NCI-H82 treated with DMSO at 0.1 percent for 48 hours (cell line): ENCODE data around the gene INPP5J.
"Not testable (repeated sequence)": the region's sequence is repeated elsewhere in the genome, so short reads cannot be mapped to it uniquely, and the experiment has no call there.

ENCODE experiments used
- DNase-seq: peaks from one replicate; lab custom pipeline; 2025; ENCODE audit not compliant: unreplicated experiment; lab: John Stamatoyannopoulos, UW

Gene INPP5J, protein sequence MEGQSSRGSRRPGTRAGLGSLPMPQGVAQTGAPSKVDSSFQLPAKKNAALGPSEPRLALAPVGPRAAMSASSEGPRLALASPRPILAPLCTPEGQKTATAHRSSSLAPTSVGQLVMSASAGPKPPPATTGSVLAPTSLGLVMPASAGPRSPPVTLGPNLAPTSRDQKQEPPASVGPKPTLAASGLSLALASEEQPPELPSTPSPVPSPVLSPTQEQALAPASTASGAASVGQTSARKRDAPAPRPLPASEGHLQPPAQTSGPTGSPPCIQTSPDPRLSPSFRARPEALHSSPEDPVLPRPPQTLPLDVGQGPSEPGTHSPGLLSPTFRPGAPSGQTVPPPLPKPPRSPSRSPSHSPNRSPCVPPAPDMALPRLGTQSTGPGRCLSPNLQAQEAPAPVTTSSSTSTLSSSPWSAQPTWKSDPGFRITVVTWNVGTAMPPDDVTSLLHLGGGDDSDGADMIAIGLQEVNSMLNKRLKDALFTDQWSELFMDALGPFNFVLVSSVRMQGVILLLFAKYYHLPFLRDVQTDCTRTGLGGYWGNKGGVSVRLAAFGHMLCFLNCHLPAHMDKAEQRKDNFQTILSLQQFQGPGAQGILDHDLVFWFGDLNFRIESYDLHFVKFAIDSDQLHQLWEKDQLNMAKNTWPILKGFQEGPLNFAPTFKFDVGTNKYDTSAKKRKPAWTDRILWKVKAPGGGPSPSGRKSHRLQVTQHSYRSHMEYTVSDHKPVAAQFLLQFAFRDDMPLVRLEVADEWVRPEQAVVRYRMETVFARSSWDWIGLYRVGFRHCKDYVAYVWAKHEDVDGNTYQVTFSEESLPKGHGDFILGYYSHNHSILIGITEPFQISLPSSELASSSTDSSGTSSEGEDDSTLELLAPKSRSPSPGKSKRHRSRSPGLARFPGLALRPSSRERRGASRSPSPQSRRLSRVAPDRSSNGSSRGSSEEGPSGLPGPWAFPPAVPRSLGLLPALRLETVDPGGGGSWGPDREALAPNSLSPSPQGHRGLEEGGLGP

DNA sequence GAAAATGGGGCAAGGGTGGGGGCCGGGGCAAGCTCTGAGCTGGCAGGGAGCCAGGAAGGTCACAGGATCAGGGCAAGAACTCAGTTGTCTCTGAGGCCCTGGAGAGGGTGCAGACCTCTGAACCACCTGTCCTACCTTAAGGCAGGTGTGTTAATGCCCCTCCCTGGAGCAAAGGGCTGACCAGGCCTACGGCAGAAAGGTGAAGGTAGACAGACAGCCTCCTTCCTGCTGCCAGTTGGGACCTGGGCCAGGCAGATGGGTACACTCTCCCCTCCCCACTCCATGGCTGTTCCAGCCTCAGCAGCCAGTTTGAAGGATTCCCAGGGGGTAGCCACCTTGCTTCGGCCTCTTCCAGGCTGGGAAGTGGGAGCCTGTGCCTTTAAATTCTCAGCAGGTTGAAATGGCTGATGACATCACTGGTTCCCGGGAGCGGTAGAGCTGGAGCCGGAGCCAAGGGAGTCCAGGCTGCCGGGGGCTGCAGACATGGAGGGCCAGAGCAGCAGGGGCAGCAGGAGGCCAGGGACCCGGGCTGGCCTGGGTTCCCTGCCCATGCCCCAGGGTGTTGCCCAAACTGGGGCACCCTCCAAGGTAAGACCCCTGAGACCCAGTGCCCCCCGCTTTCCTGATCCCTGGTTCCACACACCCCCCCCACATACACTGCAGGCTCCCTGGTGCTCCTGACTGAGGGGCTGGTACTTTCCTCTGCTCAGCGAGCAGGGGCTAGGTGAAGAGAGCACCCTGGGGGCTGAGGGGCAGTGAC is at the start of gene INPP5J:
Gene INPP5J, plus strand, starts transcription at position 435 of the 760 bp plus-strand sequence. Its CDS starts 49 bp downstream, at position 484.
- no peak for DNase-seq

DNA sequence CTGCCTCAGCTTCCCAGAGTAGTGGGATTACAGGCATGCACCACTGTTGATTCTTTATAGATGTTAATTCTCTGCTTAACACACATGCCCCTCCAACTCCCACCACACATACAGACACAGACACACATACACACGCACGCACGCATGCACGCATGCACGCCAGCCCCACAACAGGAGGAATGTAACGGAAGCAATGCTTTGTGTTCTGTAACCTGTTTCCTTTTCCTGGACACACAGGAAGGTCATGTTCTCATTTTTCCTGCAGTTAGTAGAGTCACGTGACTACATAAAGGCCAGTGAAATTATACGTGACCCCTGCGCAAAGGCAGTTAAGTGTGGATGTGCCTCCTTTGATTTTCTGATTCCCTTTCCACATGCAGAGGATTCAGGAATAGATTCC is 49.6 kb upstream of the INPP5J start:
- DNase-seq = not testable (repeated sequence)

DNA sequence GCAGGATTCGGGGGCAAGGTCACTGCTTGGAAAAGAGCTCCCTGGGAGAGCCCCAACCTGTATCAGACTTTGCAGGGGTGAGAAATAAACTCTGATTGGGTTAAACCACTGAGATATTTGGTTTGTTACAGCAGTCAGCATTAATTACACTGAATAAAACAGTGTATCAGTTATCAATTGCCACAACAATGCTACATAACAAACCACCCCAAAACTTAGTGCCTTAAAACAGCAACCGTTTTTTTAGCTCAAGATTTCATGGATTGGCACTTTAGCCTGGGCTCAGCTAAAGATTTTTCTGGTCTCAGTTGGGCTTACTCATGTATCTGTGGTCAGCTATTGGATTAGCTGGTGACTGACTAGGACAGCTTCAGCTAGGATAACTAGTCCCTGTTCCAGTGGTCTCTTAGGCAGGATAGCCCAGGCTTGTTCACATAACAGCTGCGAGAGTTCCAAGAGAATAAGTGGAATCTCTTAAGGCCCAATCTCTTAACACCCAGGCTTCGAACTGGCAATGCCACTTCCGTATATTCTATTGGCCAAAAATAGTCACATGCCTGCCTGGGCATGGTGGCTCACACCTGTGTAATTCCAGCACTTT is 49.1 kb upstream of the INPP5J start:
- DNase-seq = not testable (repeated sequence)

DNA sequence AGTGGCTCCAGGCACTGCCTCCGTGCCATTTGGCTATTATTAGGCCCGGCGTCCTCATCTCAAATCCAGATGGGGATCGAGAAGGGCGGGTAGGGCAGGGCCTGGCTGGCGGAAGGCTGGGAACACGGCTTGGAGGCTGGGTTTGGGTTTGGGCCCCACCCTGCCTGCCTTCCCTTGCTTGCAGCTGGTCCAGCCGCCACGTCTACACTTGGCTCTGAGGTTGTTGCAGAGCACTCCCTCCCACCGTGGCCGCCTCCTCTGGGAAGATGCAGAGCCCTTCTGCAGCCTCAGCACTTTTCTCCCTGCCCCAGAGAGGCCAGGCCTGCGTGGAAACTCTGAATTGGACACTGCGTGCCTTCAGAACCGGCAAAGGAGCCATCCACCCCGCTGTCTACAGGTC is 46.8 kb upstream of the INPP5J start:
- DNase-seq = no peak

DNA sequence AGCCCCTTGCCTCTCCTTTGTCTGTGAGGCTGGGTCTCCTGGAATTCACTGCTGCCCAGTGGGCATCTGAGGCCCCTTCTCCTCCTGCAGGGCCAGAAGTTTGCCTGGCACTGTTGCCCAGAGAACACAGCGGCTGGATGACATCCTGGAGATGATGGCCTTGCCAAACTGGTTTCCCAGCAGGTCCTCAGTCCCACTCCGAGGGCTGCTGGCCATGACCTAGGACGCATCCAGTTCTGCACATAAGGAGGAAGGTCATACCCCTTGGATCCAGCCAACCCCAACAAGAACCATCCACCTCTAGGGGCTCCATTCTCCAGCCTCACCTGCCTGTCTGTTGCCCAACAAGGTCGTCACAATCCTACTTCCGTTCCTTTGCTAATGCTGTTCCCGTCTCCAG is 45.1 kb upstream of the INPP5J start:
- DNase-seq = no peak

DNA sequence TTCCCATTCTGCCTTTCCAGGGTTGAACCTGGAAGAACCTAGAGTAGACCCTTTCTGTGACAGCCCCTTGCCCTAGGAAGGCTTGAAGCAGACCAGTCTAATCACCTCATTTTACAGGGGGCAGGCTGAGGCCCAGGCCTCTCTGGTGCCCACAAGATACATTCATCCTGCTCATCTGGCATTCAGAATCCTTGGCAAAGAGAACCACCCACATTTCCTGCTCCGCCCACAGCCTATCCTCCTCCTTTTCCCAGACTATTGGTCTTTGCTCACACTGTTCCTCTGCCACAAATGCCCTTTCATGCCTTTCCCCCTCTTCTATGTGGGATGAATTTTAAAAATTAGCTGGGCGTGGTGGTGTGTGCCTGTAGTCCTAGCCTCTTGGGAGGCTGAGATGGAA is 44.4 kb upstream of the INPP5J start:
- DNase-seq = not testable (repeated sequence)

DNA sequence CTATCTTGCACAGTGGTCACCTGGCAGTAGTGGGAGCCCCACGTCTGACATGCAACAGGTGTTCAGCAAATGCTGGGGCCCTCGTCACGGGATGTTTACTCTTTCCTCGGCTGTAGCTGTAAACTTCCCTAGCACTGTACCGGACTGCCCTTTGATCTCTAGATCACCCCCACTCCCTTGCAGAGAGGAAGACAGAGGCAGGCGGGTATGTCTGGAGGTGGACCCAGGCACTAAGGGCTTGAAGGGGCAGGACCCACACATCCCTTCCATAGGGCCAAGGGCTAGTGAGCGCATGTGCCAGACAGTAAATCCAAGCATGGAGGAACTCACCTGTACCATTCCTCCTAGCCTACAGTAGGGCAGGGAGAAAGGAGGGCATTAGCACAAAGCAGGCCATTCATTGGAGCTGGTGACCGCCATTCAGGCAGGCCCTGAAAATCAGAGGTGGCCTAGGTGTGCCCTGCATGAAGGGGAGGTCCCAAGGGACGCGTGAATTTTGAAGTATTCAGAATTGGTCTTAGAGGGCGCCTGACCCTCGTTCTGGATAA is 43.6 kb upstream of the INPP5J start:
- DNase-seq = no peak

DNA sequence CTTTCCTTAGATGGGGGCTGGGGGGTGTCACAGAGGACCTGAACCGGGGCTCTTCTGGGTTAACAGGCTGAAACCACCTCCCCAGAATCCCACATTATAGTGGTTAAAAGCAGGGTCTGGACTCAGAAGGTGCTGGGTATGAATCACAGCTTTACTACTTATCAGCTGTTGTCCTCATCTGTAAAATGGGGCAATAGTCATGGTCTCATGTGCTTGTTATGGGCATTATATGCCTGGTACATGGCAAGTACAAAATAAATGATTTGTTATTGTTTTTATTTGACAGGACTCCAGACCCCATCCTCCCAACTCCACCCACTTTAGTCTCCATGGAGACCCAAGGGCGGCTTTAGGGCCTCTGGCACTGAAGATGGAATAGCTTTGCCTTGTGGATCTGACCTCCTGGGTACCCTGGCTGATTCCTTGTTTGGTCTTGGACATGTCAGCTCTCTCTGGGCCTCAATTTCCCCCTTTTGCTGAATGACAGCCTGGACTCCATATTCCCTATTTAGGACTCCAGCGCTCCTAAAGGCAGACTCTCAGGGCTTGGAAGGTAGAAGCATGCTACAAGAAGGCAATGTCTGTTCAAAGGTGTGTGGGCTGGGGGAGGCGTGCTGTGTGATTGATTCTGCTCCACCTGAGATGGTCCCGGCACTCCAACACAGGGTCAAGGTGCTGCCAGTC is 42.5 kb upstream of the INPP5J start:
- no peak for DNase-seq

DNA sequence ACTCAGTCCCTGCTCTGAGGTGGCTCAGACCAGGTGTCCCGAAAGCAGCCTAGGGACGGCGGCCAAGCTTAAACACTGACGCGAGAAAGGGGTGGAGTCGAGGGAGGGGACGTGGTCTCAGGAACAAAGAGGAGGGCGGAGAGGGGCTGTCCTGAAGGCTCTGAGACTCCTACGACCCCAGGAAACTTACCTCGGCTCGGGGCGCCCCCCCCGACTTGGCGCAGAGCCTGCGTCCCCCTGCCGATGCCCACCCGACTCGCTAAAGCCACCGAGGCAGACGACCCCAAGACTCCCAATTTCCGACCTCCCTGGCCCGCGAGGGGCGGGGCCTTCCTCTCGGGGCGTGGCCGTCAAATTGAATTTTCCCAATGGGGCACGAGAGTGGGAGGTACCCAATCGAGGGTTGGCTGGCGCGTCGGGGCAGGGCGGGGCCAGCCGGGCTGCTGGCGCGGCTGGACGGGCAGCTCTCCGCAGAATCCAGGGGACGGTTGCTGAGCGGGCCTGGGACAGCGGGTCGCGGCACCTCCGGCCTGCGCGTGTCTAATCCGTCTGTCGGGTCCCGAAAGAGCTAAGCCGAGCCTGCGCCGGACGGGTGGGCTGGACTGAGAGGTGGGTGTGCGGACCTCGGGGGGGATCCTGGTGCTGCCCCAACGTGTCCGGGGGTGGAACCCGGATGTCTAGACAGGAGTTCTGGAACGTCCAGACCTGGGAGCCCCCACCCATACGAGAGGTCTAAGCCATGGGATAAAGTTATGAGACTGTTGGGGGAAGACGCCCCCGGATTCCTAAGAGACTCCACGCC is 41.7 kb upstream of the INPP5J start, which contains the start of gene SMTN:
Gene SMTN, plus strand, starts transcription at position 471 of the 802 bp plus-strand sequence. CDS start 1,941 bp downstream, outside the sequence.
- DNase-seq = peak; percentile 70

DNA sequence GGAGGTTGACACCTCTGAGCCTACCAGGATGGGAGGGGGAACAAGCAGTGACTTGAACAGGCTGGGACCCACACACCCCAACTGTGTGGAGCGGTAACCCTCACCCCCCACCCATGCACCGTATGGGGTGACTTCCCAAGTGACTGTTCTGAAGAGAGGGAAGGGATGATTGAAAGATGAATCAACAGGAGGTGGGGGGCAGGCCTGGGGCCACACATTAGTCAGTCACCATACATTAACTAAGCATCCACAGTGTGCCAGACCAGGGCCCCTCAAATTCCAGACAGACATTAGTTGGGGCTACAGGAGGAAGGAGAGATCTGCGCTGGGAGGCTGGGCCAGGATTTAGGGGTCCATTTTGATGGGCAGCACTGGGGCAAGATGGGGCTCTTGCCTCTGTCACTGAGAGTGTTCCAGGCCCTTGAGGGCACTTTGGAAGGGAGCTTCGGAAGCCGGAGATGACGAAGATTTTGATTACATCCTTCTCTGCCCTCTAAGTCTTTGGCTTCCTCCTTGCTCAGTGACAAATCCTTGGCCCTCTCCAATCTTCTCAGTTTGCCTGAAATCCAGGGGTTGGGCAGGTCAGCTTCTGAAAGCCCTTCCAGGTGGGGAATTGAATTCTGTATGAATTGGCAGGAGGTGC is 40.7 kb upstream of the INPP5J start:
- no peak for DNase-seq

DNA sequence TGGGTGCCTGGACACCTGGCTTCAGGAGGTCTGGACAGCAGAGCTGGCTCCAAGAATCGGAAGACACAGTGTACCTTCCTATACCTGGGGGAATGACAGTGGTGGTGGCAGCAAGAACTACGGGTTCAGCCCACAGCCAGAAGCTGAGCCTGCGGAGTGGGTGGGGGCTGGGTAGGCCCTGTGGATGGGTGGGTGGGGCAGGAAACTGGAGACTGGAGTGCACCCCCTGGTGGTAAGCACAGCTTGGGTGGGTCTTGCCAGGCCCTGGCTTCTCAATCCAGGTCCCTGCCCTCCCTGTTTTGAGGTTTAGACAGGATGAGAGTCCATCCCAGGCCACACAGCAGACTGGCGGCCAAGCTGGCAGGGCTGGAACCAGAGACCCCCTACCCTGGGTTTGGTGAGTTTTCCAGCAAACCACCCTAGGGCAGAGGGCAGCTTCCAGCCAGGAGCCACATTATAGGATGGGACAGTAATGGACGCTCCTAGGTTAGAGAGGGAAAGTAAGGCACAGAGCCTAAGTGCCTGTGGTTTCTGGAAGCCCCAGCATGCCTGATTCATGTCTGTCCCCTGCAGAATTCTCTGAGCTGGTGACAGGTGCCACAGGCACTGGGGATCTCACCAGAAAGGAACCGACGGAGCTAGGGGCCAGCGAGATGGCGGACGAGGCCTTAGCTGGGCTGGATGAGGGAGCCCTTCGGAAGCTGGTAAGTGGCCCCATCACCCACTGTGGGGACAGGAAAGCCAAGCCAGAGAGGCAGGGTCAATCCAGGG is 40.0 kb upstream of the INPP5J start:
- peak; percentile 31 for DNase-seq

DNA sequence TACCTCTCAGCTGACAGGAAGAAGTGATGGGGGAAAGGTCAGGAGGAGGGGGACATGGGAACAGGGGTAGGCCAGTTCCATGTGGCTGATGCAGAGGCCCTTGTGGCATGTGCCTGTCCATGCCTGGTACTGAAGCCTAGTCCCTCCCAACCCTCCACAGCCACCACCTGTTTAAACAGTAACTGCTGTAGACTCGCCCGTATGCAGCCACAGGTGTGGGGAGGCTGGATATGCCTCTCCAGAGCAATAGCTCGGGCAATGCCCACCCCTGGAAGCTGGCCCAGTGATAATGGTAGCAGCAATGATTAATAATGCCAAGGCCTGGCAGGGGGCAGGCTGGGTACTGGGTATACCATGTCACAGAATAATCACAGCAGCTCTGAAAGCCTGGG is 39.4 kb upstream of the INPP5J start:
- no peak for DNase-seq

DNA sequence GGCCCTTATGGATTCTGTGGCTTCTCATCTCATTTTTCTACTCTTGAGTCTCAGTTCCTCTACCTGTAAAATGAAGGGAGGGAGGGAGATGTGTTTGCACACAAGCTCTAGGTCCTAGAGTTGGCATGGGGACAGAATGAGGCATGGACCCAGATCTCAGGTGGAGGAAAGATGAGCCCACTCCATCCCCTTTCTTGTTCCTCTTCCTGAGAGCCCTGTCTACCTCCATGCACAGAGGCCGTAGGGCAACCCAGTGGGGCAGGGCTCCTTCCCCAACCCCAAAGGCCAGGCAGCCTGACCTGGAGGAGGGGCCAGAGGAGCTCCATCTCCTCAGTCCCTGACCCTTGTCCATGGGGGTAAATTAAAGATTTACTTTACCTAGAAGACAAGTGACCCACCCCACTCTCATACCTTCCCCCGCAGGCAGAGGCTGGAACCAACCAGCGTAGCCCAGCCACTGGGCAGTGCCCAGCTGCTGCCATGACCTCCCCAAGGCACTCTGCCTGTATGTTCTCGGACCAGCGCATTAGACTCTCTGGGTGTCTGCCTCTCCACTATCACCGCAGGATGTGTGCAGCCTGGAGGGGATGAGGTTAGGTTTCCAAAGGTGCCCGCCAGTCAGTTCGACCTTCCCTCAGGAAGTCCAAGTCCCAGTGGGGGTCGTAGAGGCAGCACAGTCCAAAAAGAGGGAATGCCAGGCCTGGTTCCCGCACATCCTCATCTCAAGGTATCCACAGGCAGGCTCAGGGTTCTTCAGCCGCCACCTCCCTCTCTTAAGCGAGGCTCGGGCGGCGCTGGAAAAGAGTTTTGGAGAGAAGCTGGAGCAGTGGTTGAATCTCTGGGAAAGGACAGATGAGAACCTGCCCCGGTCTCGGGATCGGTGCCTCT is 38.6 kb upstream of the INPP5J start:
- DNase-seq = no peak

DNA sequence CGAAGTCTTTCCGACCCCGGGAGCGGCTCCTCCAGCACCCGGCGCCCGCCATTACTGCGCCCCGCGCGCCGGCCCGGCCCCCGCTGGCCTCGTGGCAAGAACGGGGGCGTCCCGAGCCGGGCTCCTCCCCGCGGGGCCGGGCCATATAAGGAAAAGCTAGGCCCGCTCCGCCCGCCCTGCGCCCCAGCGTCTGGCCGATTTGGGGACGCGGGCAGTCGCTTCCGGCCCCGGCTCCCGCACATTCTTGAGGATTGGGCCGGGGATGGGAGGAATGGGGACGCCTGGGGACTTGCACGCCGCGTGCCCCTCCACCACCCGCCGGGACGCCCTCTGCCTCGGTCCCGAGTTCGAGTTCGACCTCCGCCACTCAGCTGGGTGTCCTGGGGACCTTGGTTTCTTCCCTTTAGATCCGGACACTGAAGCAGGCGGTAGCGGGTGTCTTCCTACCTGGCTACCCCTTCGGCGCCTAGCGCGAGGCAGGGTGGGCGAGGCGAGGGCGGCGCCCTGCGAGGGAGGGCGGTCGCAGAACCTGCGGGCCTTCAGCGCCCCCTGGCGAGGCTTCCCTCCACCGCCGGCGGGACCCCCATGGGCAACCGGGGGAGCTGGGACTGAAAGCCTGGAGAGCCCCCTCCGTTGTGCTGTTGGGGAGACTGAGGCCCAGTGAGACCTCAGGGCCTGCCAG is 37.8 kb upstream of the INPP5J start:
- no peak for DNase-seq

DNA sequence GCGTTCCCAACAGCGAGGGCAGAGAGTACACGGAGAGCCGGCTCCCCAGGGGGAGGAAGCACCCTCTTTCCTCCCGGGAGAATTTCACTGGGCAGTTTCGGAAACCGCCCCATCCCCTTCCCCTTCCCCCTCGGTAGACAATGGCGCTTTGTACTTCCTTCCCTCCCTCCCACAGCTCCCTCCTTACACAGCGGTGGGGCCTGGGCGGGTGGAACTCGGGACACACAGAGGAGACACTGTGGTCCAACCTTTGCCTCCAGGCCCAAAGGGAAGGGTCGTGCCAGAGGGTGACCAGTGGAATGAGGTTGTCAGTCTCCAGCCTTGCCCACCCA is 37.3 kb upstream of the INPP5J start:
- no peak for DNase-seq

DNA sequence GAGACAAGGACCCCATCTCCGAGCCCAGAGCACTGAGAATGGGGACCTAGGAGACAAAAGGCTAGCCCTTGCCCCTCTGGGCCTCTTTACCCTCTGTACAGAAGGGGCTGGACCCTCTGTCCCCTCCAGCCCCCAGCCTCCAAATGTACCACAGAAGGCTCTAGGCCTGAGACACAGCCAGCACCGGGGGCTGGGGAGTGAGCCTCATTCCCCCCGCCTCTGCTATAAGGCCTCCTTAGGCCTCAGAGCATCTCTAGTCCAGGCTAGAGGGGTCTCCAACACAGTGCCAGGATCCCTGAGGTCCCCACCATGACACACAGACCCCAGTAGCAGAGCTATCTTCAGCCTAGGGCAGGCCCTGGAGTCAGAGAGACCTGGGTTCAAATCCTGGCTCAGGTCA is 36.8 kb upstream of the INPP5J start:
- DNase-seq = no peak
